PC-9 (cell line): ENCODE measurements around the gene CTU1. TPM values are rescaled to one million over a fixed set of nuclear protein-coding genes. Genes with fewer than 3 reads are reported as not detected.
A peak's percentile ranks its signal among the peaks of the same experiment; 100 is the strongest.

Source experiments
- BruUV-seq: library from RNA; stranded (reverse); fragments of 400-500 nt; replicated peaks from 2 replicates; lab custom pipeline; 2021; lab: Mats Ljungman, UMichigan
- CTCF ChIA-PET: fragments of 300-600 bp; sonication (Branson Sonifier 250); formaldehyde crosslinking; loops from one replicate; lab custom pipeline; 2022; ENCODE audit warnings: antibody characterized with exemption; lab: Charles Lee
- POLR2A ChIA-PET: fragments of 300-600 bp; sonication (Branson Sonifier 250); formaldehyde crosslinking; loops from one replicate; lab custom pipeline; 2022; ENCODE audit warnings: antibody characterized with exemption; ENCODE audit not compliant: unreplicated experiment; lab: Charles Lee
- DNase-seq, 2 experiments: peaks; one replicate each; pipeline versions ENCODE4 v3.0.0 to v3.0.0-alpha.2; 2015 to 2022; ENCODE audit warnings: mixed read lengths in 1 of 2
- H2AFZ ChIP-seq: fragments of 200-600 bp; sonication (generic); 2 replicates; pipeline ENCODE4 v1.8.1; 2017; ENCODE audit warnings: antibody characterized with exemption
- H3F3A ChIP-seq: fragments of 200-600 bp; sonication (generic); 2 replicates; pipeline ENCODE4 v1.8.1; 2017; ENCODE audit warnings: antibody characterized with exemption, mild to moderate bottlenecking, low read depth; ENCODE audit not compliant: insufficient read depth
- H3K27ac ChIP-seq: fragments of 200-600 bp; sonication (generic); 2 replicates; pipeline ENCODE4 v1.6.1; 2016; ENCODE audit warnings: mixed run types
- H3K27me3 ChIP-seq: fragments of 200-600 bp; sonication (generic); 2 replicates; pipeline ENCODE4 v1.6.1; 2016; ENCODE audit warnings: low read depth, mixed run types; ENCODE audit not compliant: insufficient read depth
- H3K36me3 ChIP-seq: fragments of 200-600 bp; sonication (generic); 2 replicates; pipeline ENCODE4 v1.6.1; 2016; ENCODE audit warnings: low read depth, mixed run types
- H3K4me1 ChIP-seq: fragments of 200-600 bp; sonication (generic); replicated peaks from 2 replicates; pipeline ENCODE4 v1.6.1; 2016; ENCODE audit warnings: mixed run types; ENCODE audit not compliant: insufficient read depth
- H3K4me2 ChIP-seq: fragments of 200-600 bp; sonication (generic); 2 replicates; pipeline ENCODE4 v1.6.1; 2017; ENCODE audit warnings: mixed run types
- H3K4me3 ChIP-seq: fragments of 200-600 bp; sonication (generic); 2 replicates; pipeline ENCODE4 v1.6.1; 2016; ENCODE audit warnings: mixed run types
- H3K79me2 ChIP-seq: fragments of 200-600 bp; sonication (generic); 2 replicates; pipeline ENCODE4 v1.6.1; 2017; ENCODE audit warnings: low read depth, mixed run types
- H3K9me2 ChIP-seq: fragments of 200-600 bp; sonication (generic); 2 replicates; pipeline ENCODE4 v1.8.1; 2017; ENCODE audit warnings: mild to moderate bottlenecking; ENCODE audit not compliant: insufficient read depth
- H3K9me3 ChIP-seq: fragments of 200-600 bp; sonication (generic); 2 replicates; pipeline ENCODE4 v1.8.1; 2016; ENCODE audit warnings: low read depth; ENCODE audit not compliant: insufficient read depth
- H4K20me1 ChIP-seq: fragments of 200-600 bp; sonication (generic); 2 replicates; pipeline ENCODE4 v1.8.1; 2017; ENCODE audit not compliant: insufficient read depth
- CTCF ChIP-seq: fragments of 200-600 bp; sonication (generic); conservative IDR thresholded peaks from 2 replicates; pipeline ENCODE4 v1.6.1; 2017; ENCODE audit warnings: mixed run types, antibody characterized with exemption, mild to moderate bottlenecking, moderate library complexity
- EZH2 ChIP-seq: fragments of 200-600 bp; sonication (generic); IDR thresholded peaks from 2 replicates; pipeline ENCODE4 v1.8.0; 2017; ENCODE audit warnings: antibody characterized with exemption, low read depth
- intact Hi-C: fragments of 100-400 bp; cut with micrococcal nuclease; formaldehyde crosslinking; loops from one replicate; pipeline ENCODE4 v1.10.0; 2022; ENCODE audit not compliant: unreplicated experiment
- total RNA-seq: library from RNA; stranded (reverse); gene quantifications from 2 replicates; pipeline ENCODE4 v1.2.3, GENCODE V29; 2021

Gene CTU1
- total RNA-seq, 1 experiment from 2014 or later, result 7.2 TPM

DNA sequence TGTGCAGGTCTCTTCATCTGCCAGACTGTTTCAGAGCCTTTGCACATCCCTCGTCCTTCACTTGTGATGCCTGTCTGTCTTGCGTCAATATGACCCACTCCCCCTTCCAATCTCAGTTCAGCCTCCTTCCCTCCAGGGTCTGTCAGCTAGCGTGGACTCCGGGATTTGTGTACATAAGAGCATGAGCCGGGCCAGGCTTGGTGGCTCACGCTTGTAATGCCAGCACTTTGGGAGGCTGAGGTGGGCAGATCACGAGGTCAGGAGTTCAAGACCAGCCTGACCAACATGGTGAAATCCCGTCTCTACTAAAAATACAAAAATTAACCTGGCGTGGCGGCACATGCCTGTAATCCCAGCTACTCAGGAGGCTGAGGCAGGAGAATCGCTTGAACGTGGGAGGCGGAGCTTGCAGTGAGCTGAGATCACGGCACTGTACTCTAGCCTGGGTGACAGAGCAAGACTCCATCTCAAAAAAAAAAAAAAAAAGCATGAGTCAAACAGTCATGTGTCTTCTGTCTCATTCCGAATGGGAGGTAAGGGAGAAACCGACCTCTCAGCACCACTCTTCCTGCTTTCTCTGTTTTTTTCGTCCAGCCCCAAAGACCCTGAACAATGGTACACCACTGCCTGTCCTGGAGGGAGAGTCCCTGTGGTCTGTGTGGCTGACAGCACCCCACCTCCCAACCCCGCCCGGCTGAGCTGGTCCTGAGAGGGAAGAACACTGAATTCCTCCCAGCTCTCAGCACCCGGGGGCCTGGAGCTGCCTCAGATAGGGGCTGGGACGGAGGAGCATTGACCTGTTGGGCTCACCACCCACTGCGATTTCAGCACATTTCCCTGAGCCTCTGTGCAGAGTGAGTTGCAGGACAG lies 14.1 kb upstream of the CTU1 start:
- H3K36me3 ChIP-seq, result no peaks in the 10 kb centered on the region
- no peak for DNase-seq
- TF ChIP-seq EZH2 (no peak), CTCF (no peak)
- no peaks in the 10 kb centered on the region for H3K79me2 ChIP-seq
- 0 out of 2 replicates have a peak overlapping the region, but pooled peaks have one; percentile 26 for H2AFZ ChIP-seq
- no peaks in the 10 kb centered on the region for H3K9me2 ChIP-seq
- no peaks in the 10 kb centered on the region for H3K9me3 ChIP-seq
- intact Hi-C loops, result no loop called here
- ChIA-PET POLR2A (no interaction called here), CTCF (interaction anchor here (0.6 kb wide), 1 partner anchor 1312 kb away, joined by 12 read pairs; no protein-coding TSS in a partner anchor)
- H4K20me1 ChIP-seq, result no peaks in the 10 kb centered on the region
- no peak overlapping the region for H3K27ac ChIP-seq
- peaks cover 97% of the 10 kb centered on the region for H3K27me3 ChIP-seq
- no peak overlapping the region for H3K4me2 ChIP-seq
- H3K4me1 ChIP-seq, result no peaks in the 10 kb centered on the region
- H3F3A ChIP-seq, result no peaks in the 10 kb centered on the region
- no TSS peak for BruUV-seq
- H3K4me3 ChIP-seq, result no peak overlapping the region

DNA sequence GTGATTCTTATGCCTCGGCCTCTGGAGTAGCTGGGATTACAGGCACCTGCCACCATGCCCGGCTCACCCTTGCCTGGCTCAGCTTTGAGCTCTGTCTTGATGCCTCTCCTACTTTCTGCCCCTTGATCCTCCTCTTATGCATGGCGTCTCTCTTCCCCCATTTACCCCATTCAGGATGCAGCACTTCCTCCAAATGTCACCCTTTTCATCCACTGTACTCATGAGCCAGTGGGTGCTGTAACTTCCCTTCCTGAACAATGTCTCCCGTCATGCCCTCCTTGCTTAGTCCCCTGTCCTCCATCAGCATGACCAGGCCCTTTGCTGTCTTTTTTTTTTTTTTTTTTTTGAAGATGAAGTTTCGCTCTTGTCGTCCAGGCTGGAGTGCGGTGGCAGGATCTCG lies 13.0 kb upstream of the CTU1 start:
- intact Hi-C loops, result no loop called here
- TF ChIP-seq CTCF (no peak), EZH2 (no peak)
- Histone ChIP-seq H4K20me1 (no peaks in the 10 kb centered on the region), H3K36me3 (no peaks in the 10 kb centered on the region), H3K4me3 (no peak overlapping the region), H3F3A (no peaks in the 10 kb centered on the region), H3K9me3 (no peaks in the 10 kb centered on the region), H3K4me1 (no peaks in the 10 kb centered on the region), H3K27ac (no peak overlapping the region), H2AFZ (no peak overlapping the region), H3K9me2 (no peaks in the 10 kb centered on the region), H3K79me2 (no peaks in the 10 kb centered on the region), H3K4me2 (no peak overlapping the region), H3K27me3 (peaks cover 97% of the 10 kb centered on the region)
- no TSS peak for BruUV-seq
- ChIA-PET CTCF (no interaction called here), POLR2A (no interaction called here)
- DNase-seq, result no peak

GRCh38 chr19:51120160-51120559 lies 12.0 kb upstream of the CTU1 start:
- Histone ChIP-seq H3K9me2 (no peaks in the 10 kb centered on the region), H3K4me1 (no peaks in the 10 kb centered on the region), H3K4me2 (no peak overlapping the region), H4K20me1 (no peaks in the 10 kb centered on the region), H3F3A (no peaks in the 10 kb centered on the region), H3K27ac (no peak overlapping the region), H3K79me2 (no peaks in the 10 kb centered on the region), H3K36me3 (no peaks in the 10 kb centered on the region), H3K27me3 (peaks cover 97% of the 10 kb centered on the region), H2AFZ (no peak overlapping the region), H3K4me3 (no peak overlapping the region), H3K9me3 (no peaks in the 10 kb centered on the region)
- no peak for DNase-seq
- intact Hi-C loops, result no loop called here
- ChIA-PET POLR2A (interaction anchor here (0.5 kb wide), 1 partner anchor 9 kb away, joined by 8 read pairs; no protein-coding TSS in a partner anchor), CTCF (interaction anchor here (0.7 kb wide), 1 partner anchor 109 kb away, joined by 8 read pairs; no protein-coding TSS in a partner anchor)
- no TSS peak for BruUV-seq
- no peak for TF ChIP-seq EZH2
- TF ChIP-seq CTCF, result no peak
